Ascending aorta (tissue), 2 donors: ENCODE data around the gene IL18. TPM values are rescaled to one million over a fixed set of nuclear protein-coding genes. Genes with fewer than 3 reads are reported as not detected.
"Not testable (repeated sequence)": the region's sequence is repeated elsewhere in the genome, so short reads cannot be mapped to it uniquely, and the experiment has no call there.

ENCODE experiments used
- DNase-seq, 2 donors: peaks; one replicate each; pipeline ENCODE4 v3.0.0-alpha.2; 2019; ENCODE audit warnings: low spot score in 2 of 2
- H3K27ac ChIP-seq, 2 donors: fragments of 200-600 bp; sonication (generic); one replicate each; pipeline ENCODE4 v1.5.1; 2016 to 2017; ENCODE audit warnings: mild to moderate bottlenecking in 1 of 2
- H3K27me3 ChIP-seq: fragments of 200-600 bp; sonication (generic); one replicate; pipeline ENCODE4 v1.5.1; 2017
- H3K36me3 ChIP-seq, 2 donors: fragments of 200-600 bp; sonication (generic); one replicate each; pipeline ENCODE4 v1.5.1; 2016
- H3K4me1 ChIP-seq, 2 donors: fragments of 200-600 bp; sonication (generic); one replicate each; pipeline ENCODE4 v1.5.1; 2016 to 2017; ENCODE audit warnings: mild to moderate bottlenecking in 1 of 2
- H3K4me3 ChIP-seq, 2 donors: fragments of 200-600 bp; sonication (generic); one replicate each; pipeline ENCODE4 v1.5.1; 2016 to 2017; ENCODE audit warnings: mild to moderate bottlenecking in 1 of 2
- H3K9me3 ChIP-seq, 2 donors: fragments of 200-600 bp; sonication (generic); one replicate each; pipeline ENCODE4 v1.5.1; 2016
- CTCF ChIP-seq, 3 experiments: fragments of 200-600 bp in 2 of 3; fragments of 450-650 bp in 1 of 3; sonication (generic) in 2 of 3; IDR thresholded peaks; one replicate each; pipeline ENCODE4 v1.5.1; 2016 to 2019; ENCODE audit warnings: antibody characterized with exemption in 3 of 3, mild to moderate bottlenecking in 1 of 3, moderate library complexity in 1 of 3
- intact Hi-C: fragments of 100-400 bp; cut with DNase I; formaldehyde crosslinking; loops from one replicate; pipeline ENCODE4 v1.15.1; 2023
- total RNA-seq: library from RNA; depleted of rRNA; stranded (reverse); fragments of >200 nt; gene quantifications from one replicate; pipeline ENCODE4 v1.1.0, GENCODE V29; 2016

The IL18 gene
- total RNA-seq, 1 donor from 2014 or later: 9.0 TPM

- no peak for TF ChIP-seq CTCF (IDR thresholded peaks at IDR 0.05)
- Histone ChIP-seq H3K9me3 (no peaks in the 10 kb centered on the region), H3K36me3 (peaks cover 12 to 41% of the 10 kb centered on the region in 2 donors), H3K4me3 (no peak overlapping the region), H3K27me3 (no peaks in the 10 kb centered on the region), H3K4me1 (no peaks in the 10 kb centered on the region), H3K27ac (no peak overlapping the region)
- no peak for DNase-seq
- intact Hi-C loops: no loop called here
Measured at GRCh38 chr11:112097734-112098528, 66.0 kb downstream of the IL18 start.

GRCh38 chr11:112096194-112096593, 67.7 kb downstream of the IL18 start:
- DNase-seq: no peak
- Histone ChIP-seq H3K4me1 (no peaks in the 10 kb centered on the region), H3K4me3 (no peak overlapping the region), H3K27ac (no peak overlapping the region), H3K36me3 (peaks cover 28 to 58% of the 10 kb centered on the region in 2 donors), H3K27me3 (no peaks in the 10 kb centered on the region), H3K9me3 (no peaks in the 10 kb centered on the region)
- intact Hi-C loops: no loop called here
- no peak for TF ChIP-seq CTCF (IDR thresholded peaks at IDR 0.05)

- intact Hi-C loops, DNase-seq, H3K4me1 ChIP-seq: not testable (repeated sequence)
Measured at GRCh38 chr11:112095302-112095701, 68.6 kb downstream of the IL18 start.

More at GRCh38 chr11:112095302-112095701, 68.6 kb downstream of the IL18 start:
- H3K4me3 ChIP-seq, H3K27me3 ChIP-seq, H3K9me3 ChIP-seq, H3K27ac ChIP-seq: not testable (repeated sequence)
- peaks cover 35 to 67% of the 10 kb centered on the region in 2 donors for H3K36me3 ChIP-seq

Other genes with a start within 250 kb of the IL18 start
- not detected for gene C11orf52, start 245.2 kb downstream of the IL18 start, total RNA-seq
- 48.9 TPM for gene DIXDC1, start 226.8 kb downstream of the IL18 start, total RNA-seq
- 21.3 TPM for gene DLAT, start 138.7 kb downstream of the IL18 start, total RNA-seq
- gene PIH1D2, start 90.1 kb downstream of the IL18 start, total RNA-seq: not detected
- gene NKAPD1, start 89.8 kb downstream of the IL18 start, total RNA-seq: 12.2 TPM
- 28.9 TPM for gene TIMM8B, start 77.3 kb downstream of the IL18 start, total RNA-seq
- gene SDHD, start 77.2 kb downstream of the IL18 start, total RNA-seq: 68.5 TPM
- gene TEX12, start 3.3 kb upstream of the IL18 start, total RNA-seq: not detected
- not detected for gene BCO2, start 11.4 kb upstream of the IL18 start, total RNA-seq
- gene PTS, start 62.3 kb upstream of the IL18 start, total RNA-seq: 13.5 TPM
- gene PLET1, start 96.8 kb upstream of the IL18 start, total RNA-seq: not detected